Umbilical cord (tissue), 2 donors: Measurements from ENCODE around the gene AXIN1. TPM values are rescaled to one million over a fixed set of nuclear protein-coding genes. Genes with fewer than 3 reads are reported as not detected.

Experiments used
- DNase-seq: peaks from one replicate; pipeline ENCODE4 v3.0.0-alpha.2; 2015; ENCODE audit warnings: low spot score
- total RNA-seq: library from RNA; depleted of rRNA; stranded (reverse); fragments of >200 nt; gene quantifications from one replicate; pipeline ENCODE4 v1.2.3, GENCODE V29; 2014; ENCODE audit warnings: low replicate concordance; ENCODE audit not compliant: insufficient read depth

AXIN1 gene
- total RNA-seq, 1 donor from 2014 or later: 17.3 TPM

DNA sequence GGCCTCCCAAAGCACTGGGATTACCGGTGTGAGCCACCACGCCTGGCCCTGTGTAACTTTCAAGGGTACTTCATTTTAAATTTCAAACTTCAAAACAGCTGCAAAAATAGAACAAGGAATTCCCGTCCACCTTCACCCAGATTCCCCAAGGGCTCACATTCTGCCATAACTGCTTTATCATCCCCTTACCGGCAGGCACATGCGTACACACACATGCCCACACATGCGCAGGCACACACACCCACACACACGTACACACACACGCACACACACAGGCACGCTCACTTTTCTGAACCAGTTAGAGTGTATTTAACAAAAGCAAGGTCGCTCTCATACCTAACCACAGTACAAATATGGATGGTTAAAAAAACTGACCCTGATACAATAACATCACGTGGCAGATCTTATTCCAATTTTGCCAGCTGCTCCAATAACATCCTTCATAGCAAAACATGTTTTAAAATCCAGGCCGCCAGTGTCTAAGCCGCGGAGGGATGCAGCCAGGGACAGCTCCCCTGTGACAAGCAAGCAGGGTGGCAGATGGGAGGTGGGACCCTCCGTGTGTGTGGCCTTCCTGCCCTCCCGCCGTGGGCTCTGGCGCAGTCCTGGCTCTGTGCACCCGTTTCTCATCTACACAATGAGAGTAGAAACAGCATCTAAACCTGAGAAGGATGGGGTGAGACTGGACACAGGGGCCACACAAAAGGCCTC lies 46.5 kb downstream of the AXIN1 start:
- DNase-seq: no peak

DNA sequence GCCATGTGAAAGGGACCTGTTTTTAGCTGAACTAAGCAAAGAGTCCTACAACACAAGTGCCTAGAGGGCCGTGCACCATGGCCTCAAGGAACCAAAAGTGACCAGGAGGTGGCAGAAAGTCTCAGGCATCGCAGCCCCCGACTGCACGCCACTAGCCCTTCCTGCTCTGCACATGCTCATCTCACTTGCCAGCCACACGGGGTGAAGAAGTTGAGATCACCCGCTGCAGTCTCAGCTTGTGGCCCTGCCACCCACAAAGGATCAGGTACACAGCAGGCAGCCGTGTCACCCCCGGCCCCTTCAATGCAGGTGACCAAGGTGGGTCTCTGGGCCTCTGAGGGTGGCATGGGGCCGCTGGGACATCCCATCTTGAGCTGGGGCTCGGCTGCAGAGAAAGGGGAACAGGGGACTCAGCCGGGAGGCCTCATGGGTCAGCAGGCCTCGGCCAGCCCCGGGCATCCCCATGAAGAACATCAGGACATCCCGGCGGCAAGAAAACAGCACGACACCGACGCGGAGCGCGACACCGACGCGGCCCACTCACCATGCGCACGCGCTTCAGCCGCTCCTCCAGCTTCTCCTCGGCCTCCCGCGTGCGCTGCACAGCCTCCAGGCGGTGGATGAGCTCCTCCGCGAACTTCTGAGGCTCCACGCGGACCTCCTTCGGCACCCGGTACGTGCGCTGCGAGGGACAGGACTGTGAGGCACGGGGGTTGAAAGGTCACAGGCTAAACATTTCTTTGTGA lies 48.6 kb downstream of the AXIN1 start:
- no peak for DNase-seq

DNA sequence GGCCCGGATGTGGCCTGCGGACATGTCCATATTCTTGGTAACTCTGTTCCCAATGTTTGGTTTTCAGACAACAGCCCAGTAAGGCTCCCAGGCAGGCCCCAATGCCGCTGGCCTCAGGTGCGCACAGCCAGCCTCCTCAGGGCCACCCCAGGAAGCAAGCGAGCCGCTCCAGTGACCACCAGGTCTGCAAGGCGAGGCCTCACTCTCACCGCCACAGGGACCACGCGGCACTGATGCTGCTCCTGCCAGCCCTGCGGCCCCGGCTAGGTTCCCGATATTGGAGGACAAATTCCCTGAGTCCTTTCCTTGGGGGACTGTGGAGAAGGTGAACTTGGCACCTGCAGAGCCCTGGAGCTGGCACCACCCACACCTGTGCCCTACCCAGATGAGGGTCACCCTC lies 50.6 kb downstream of the AXIN1 start:
- DNase-seq: no peak

- no peak for DNase-seq
These were observed 51.3 kb downstream of the AXIN1 start for GRCh38 chr16:301235-301634.

DNA sequence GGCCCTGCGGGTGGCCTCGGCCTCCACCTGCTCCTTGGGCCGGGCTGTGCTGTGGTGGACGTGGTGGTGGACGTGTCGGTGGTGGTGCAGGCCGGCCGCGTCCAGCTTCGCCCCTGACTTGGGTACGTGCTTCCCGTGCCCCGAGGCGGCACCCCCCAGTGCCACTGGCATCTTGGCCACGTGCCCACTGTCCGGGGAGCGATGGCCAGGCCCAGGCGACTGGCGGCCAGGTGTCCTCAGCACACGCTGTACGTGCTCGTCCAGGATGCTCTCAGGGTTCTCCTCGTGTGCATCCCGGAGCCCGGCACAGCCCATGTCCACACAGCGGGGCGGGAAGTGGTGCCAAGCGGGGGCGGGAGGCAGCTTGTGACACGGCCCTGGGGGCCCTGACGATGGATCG lies 54.7 kb downstream of the AXIN1 start:
- DNase-seq: no peak

DNA sequence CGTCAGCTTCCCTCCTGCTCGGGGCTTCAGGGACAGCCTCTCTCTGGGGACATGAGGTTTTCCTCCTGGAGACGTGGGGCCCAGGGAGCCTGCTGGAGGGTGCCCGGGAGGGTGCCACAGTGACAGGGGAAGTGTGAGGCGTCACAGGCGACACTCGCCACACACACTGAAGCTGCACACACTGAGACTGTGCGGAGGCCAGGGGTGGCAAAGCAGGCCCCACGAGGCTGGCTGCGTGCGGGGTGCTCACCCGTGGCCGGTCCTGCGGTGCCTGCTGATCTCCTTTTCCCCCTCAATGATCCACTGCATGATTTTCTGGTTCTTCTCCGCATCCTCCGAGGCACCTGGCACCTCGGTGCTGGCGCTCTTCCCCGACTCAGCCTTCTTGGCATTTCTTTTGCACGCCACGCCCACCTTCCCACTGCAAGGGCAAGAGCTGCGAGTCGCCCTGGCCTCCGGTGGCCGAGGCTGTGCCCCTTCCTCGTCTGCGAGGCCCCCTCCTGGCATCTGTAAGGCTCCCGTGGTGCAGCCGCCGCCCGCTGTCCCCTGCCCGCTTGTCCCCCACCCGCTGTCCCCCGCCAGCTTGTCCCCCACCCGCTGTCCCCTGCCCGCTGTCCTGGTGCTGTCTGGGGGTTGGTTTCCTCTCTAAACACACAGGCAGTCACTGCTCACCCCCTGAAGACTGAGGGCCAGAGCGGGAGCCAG lies 55.6 kb downstream of the AXIN1 start:
- no peak for DNase-seq

GRCh38 chr16:296276-296675 lies 56.2 kb downstream of the AXIN1 start:
- DNase-seq: no peak

- DNase-seq: no peak
These were observed 59.3 kb downstream of the AXIN1 start for GRCh38 chr16:293043-293775.

DNA sequence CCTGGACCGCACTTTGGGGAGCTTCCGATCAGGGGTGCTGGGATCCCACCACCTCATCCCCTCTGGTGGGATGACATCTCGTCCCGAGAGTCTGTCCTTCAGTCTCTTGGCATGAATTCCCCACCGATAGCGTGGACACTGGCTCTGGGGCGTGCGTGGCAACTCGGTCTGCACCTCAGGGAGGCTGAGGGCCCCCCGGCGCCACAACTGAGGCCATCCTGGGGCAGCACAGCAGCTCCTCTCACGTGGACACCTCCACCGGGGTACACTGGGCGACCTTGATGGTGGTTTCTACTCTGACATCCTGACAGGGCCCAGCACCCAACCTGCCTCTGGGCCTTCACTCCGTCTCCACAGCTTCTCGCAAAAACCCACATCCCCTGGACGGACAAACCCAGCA lies 61.0 kb downstream of the AXIN1 start:
- DNase-seq: no peak

DNA sequence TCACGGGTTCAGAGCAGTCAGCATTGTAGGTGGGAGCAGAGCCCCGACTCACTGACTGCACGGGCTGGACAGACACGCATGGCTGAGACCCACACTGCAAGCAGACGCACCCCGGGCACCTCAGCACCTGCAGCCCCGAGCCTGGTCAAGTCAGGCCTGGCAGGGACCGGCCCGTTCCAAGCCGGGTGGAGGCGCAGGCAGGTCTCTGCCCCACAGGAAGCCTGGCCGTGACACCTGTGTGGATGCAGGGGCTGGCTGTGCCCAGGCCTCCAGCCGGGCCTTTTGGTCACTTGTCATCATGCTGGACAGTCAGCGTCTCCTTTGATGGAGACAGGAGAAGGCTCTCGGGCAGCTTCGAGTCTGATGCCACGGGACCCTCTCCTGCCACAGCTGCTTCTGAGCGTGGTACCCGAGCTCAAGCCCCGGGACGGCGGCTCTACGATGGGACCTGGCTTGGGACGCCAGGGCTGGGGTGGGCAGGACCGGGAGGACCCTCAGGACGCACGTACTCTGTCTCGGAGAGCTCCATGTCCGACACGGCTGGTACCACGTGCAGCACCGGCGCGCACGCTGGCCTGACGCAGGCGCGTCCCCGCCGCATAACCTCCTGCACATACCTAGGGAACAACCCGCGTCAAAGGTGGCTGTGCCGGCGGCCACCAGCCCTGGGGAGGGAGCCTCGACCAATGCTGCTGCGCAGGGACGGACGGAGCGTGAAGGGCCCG lies 61.7 kb downstream of the AXIN1 start:
- DNase-seq: no peak

DNA sequence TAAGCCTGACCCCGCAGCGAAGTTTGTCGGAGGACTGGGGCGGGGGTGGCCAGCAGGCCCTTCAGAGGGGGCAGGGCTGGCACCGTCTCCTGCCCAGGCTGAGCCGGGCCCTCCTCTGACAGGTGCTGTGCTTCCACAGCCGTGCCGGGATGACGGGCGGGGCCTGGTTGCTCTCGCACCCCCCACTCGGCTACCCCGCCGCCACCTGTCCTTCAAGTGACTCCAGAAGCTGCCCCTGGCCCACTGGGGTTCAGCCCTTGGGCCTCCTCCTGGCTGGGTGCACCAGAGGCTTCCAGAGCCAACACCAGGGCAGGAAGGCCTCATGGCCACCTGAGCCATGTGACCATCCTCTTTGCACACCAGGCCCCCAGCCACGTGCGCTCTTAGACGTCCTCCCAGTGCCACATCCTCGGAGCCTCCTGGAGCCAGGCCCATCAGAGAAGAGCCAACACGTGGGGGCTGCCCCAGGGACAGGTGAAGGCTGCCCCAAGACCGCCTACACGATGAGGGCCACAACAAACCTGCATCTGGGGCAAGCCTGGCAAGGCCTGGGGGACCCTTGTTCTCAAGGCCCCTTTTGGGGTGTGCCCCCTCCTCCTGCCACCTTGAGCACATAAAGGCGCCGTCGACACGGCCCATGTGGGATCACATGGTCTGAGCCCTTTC lies 62.4 kb downstream of the AXIN1 start:
- DNase-seq: no peak

- DNase-seq: no peak
These were observed 63.0 kb downstream of the AXIN1 start for GRCh38 chr16:289395-289997.

- DNase-seq: no peak
These were observed 64.3 kb downstream of the AXIN1 start for GRCh38 chr16:287981-288920.

- DNase-seq: no peak
These were observed 65.2 kb downstream of the AXIN1 start for GRCh38 chr16:287298-287811.

DNA sequence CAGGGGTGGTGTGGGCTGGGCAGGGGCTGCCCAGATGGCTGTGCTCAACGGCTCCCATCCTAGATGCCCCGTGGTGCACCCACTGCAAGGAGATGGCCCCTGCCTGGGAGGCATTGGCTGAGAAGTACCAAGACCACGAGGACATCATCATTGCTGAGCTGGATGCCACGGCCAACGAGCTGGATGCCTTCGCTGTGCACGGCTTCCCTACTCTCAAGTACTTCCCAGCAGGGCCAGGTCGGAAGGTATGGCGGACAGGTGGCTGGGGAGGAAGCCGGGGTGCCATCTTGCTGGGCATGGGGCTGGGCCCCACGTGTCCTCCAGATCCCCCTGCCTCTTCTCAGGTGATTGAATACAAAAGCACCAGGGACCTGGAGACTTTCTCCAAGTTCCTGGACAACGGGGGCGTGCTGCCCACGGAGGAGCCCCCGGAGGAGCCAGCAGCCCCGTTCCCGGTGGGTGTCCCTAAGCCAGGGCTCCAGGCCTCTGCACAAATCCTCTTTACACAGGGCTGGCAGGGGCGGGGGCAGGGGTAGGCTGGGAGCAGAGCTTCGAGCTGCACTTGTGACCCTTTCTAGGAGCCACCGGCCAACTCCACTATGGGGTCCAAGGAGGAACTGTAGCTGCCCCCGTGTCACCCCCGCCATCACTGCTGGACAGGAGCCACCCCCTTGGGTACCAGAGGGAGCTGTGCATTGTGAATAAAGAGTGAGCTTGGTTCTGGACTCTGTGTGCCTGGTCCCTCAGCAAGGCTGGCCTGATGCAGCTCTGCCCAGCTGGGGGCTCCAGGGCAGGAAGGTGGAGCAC lies 65.8 kb downstream of the AXIN1 start:
- no peak for DNase-seq

- no peak for DNase-seq
These were observed 67.1 kb downstream of the AXIN1 start for GRCh38 chr16:285146-286055.
